Body of pancreas (tissue), 4 donors: ENCODE results near the gene PTPRN2.

Experiments
- CTCF ChIP-seq, 7 experiments: fragments of 450-650 bp in 4 of 7; fragments of 200-600 bp in 3 of 7; sonication (generic) in 3 of 7; IDR thresholded peaks; one replicate each; pipeline ENCODE4 v1.5.1; 2016 to 2019; ENCODE audit warnings: antibody characterized with exemption in 7 of 7
- POLR2A ChIP-seq, 3 donors: fragments of 450-650 bp; IDR thresholded peaks; one replicate each; pipeline ENCODE4 v1.6.1; 2016; ENCODE audit warnings: antibody characterized with exemption in 3 of 3, mild to moderate bottlenecking in 2 of 3

GRCh38 chr7:158141221-158141582 lies 446.4 kb downstream of the PTPRN2 start:
- TF ChIP-seq CTCF (IDR thresholded peaks at IDR 0.05) (no peak), POLR2A (IDR thresholded peaks at IDR 0.05) (no peak)
